Activated CD4-positive, alpha-beta memory T cell treated with anti-CD3 and anti-CD28 coated beads for 36 hours (primary cell): Measurements from ENCODE around the gene GRIK1. TPM values are rescaled to one million over a fixed set of nuclear protein-coding genes. Genes with fewer than 3 reads are reported as not detected.

Experiments used
- CTCF ChIA-PET: fragments of 350-600 bp; sonication (Branson Sonifier 250); formaldehyde crosslinking; loops from one replicate; lab custom pipeline; 2021; ENCODE audit warnings: antibody characterized with exemption, inconsistent platforms; lab: Charles Lee
- POLR2A ChIA-PET: fragments of 350-600 bp; sonication (Branson Sonifier 250); formaldehyde crosslinking; loops from one replicate; lab custom pipeline; 2021; ENCODE audit warnings: antibody characterized with exemption; lab: Charles Lee
- DNase-seq: peaks from one replicate; pipeline ENCODE4 v3.0.0-alpha.2; 2020
- H3K27ac Mint-ChIP-seq: one replicate; pipeline ENCODE4 v1.8.0; 2021; ENCODE audit warnings: mixed read lengths
- H3K27me3 Mint-ChIP-seq: one replicate; pipeline ENCODE4 v1.8.0; 2021; ENCODE audit warnings: mixed read lengths
- H3K36me3 Mint-ChIP-seq: one replicate; pipeline ENCODE4 v1.8.0; 2021; ENCODE audit warnings: mixed read lengths
- H3K4me1 Mint-ChIP-seq: one replicate; pipeline ENCODE4 v1.8.0; 2021; ENCODE audit warnings: low read depth, mixed read lengths
- H3K4me3 Mint-ChIP-seq: one replicate; pipeline ENCODE4 v1.8.0; 2021; ENCODE audit warnings: mild to moderate bottlenecking, mixed read lengths
- H3K9me3 Mint-ChIP-seq: one replicate; pipeline ENCODE4 v1.8.0; 2021; ENCODE audit warnings: mixed read lengths
- intact Hi-C: fragments of 100-400 bp; cut with micrococcal nuclease; formaldehyde crosslinking; loops from one replicate; pipeline ENCODE4 v1.15.1; 2023
- total RNA-seq, 2 experiments: library from RNA; stranded (reverse); gene quantifications; one replicate each; pipeline ENCODE4 v1.2.3, GENCODE V29; 2021

The GRIK1 gene
- total RNA-seq, 2 experiments from 2014 or later: not detected

- DNase-seq: no peak
- H3K27ac Mint-ChIP-seq: no peak overlapping the region
- no peaks in the 10 kb centered on the region for H3K36me3 Mint-ChIP-seq
- intact Hi-C loops: no loop called here
- H3K9me3 Mint-ChIP-seq: no peaks in the 10 kb centered on the region
- H3K27me3 Mint-ChIP-seq: peaks cover 3% of the 10 kb centered on the region
- no peak overlapping the region for H3K4me3 Mint-ChIP-seq
- POLR2A ChIA-PET: no interaction called here
- H3K4me1 Mint-ChIP-seq: no peaks in the 10 kb centered on the region
- CTCF ChIA-PET: no interaction called here
Observed at GRCh38 chr21:29585462-29585861, 354.3 kb downstream of the GRIK1 start.

DNA sequence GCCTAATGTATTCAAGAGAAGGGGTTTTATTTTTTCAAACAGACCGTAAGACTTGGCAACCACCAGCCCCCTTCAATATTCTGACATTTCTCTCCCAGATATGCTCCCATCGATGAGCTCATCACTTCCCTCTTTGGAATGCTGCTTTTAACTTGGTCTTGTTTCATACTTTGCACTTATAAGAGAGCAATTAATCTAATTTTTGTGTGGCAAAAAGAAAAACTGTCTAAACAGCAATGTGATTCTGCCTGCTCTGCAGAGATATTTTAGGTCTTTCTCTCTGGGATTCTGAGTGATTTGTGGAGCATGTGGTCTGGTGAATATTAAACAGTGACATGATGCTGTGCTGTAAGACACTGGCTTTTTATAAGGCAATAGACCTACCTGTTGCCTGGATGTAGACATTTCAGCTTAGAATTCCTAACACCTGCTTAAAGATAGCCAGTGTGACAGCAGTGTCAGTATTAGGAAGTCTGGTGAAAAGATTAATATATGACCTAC lies 356.3 kb downstream of the GRIK1 start:
- no peaks in the 10 kb centered on the region for H3K36me3 Mint-ChIP-seq
- H3K9me3 Mint-ChIP-seq: no peaks in the 10 kb centered on the region
- H3K27me3 Mint-ChIP-seq: no peaks in the 10 kb centered on the region
- no peak overlapping the region for H3K27ac Mint-ChIP-seq
- DNase-seq: no peak
- intact Hi-C loops: no loop called here
- CTCF ChIA-PET: no interaction called here
- POLR2A ChIA-PET: no interaction called here
- H3K4me3 Mint-ChIP-seq: no peak overlapping the region
- H3K4me1 Mint-ChIP-seq: no peaks in the 10 kb centered on the region

GRCh38 chr21:29582855-29583254 lies 356.9 kb downstream of the GRIK1 start:
- H3K9me3 Mint-ChIP-seq: no peaks in the 10 kb centered on the region
- intact Hi-C loops: no loop called here
- no peaks in the 10 kb centered on the region for H3K36me3 Mint-ChIP-seq
- H3K4me1 Mint-ChIP-seq: no peaks in the 10 kb centered on the region
- no peaks in the 10 kb centered on the region for H3K27me3 Mint-ChIP-seq
- no peak overlapping the region for H3K4me3 Mint-ChIP-seq
- no peak overlapping the region for H3K27ac Mint-ChIP-seq
- no peak for DNase-seq
- ChIA-PET POLR2A (no interaction called here), CTCF (no interaction called here)

DNA sequence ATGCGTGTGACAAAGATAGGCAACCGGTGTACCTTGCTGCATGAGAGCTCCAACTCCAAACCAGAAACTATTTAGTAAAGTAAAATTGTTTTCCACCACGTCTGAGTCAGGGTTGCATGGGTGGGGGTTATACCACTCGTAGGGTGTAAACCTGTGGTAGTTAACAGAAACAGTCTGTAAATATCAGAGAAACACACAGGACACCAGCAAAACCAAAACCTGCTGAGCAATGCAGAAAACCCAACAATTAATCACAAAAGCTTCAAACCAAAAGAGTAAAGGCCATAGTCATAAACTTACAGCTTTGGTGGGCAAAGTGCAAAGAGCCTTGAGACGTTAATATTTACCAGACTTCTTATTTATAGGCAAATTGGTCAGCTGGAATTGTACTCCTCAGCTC lies 358.4 kb downstream of the GRIK1 start:
- POLR2A ChIA-PET: no interaction called here

DNA sequence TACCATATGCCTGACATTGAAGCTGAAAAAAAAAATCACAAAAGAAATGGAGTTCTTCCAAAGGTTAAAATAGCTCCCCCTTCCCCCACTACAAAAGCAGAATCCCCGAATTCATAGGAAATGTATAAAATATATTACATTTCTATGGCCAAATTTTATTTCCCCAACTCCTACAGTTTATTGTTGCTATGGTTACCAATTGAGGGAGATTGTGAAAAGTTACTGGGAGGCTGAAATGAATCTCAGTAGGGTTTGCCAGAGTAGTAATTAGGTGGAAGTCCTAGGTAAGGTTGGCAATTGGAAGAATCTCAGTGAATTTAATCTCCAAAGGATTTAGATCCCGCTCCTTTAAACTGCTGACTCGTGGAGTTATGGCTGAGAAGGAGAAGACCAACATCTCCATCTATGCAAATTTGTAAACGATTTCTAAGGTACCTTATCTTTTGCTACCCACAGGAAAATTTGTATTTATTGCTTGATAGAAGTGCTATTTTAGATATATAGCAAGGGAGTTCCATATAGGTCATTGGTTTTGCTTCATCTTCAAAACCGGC lies 359.0 kb downstream of the GRIK1 start:
- POLR2A ChIA-PET: no interaction called here

More for the DNA sequence above, 358.4 kb downstream of the GRIK1 start:
- no peak for DNase-seq
- no peak overlapping the region for H3K27ac Mint-ChIP-seq
- no peaks in the 10 kb centered on the region for H3K4me1 Mint-ChIP-seq
- H3K27me3 Mint-ChIP-seq: no peaks in the 10 kb centered on the region
- CTCF ChIA-PET: interaction anchor here (0.6 kb wide), 1 partner anchor 129 kb away, joined by 3 read pairs; no protein-coding TSS in a partner anchor
- H3K9me3 Mint-ChIP-seq: no peaks in the 10 kb centered on the region
- H3K36me3 Mint-ChIP-seq: no peaks in the 10 kb centered on the region
- no peak overlapping the region for H3K4me3 Mint-ChIP-seq
- intact Hi-C loops: no loop called here

DNA sequence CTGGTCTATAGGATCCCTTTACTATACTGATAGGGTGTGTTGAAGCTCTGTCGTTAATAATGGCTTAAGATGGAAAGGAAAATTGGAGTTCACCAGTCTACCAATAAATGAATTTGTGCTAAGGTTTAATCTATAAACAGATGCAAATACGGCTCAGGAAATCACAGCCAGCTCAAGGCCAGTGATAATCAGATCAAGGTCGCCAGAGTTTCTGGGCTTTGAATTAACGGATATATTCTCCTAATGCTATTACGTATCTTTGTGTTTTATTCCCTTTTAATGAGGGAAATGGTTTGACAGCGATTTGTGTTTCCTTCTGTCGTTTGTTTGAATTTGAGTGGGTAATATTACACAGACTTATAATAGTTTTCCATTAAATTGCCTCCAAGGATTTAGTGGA lies 361.5 kb downstream of the GRIK1 start:
- Mint-ChIP-seq H3K36me3 (no peaks in the 10 kb centered on the region), H3K4me3 (no peak overlapping the region), H3K27me3 (no peaks in the 10 kb centered on the region), H3K9me3 (no peaks in the 10 kb centered on the region), H3K4me1 (no peaks in the 10 kb centered on the region), H3K27ac (no peak overlapping the region)
- DNase-seq: no peak
- ChIA-PET CTCF (no interaction called here), POLR2A (no interaction called here)
- intact Hi-C loops: no loop called here

More for the DNA sequence above, 359.0 kb downstream of the GRIK1 start:
- Mint-ChIP-seq H3K27me3 (no peaks in the 10 kb centered on the region), H3K4me1 (no peaks in the 10 kb centered on the region), H3K36me3 (no peaks in the 10 kb centered on the region), H3K9me3 (no peaks in the 10 kb centered on the region), H3K27ac (no peak overlapping the region), H3K4me3 (no peak overlapping the region)
- no peak for DNase-seq
- CTCF ChIA-PET: no interaction called here
- intact Hi-C loops: no loop called here

DNA sequence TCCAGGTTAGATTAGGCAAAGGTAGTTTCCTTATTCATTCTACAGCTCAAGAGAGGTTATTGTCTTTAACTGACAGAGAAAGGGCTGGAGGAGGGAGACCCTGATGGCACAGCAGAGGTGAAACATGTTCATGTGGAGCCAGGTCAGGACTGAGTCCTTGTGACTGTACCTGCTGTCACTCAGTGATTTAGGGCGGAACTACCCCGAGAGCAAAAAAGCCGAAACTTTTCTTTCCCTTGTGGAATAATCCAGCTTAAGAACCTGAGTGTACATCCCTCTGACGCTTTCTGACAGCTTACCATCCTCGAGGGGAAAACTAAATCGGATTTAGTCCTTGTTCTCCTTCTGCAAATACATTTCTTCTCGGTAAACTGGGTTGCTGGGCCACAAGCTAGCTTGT lies 367.8 kb downstream of the GRIK1 start:
- ChIA-PET CTCF (no interaction called here), POLR2A (no interaction called here)
- Mint-ChIP-seq H3K4me1 (no peaks in the 10 kb centered on the region), H3K36me3 (no peaks in the 10 kb centered on the region), H3K27ac (no peak overlapping the region), H3K27me3 (no peaks in the 10 kb centered on the region), H3K4me3 (no peak overlapping the region), H3K9me3 (no peaks in the 10 kb centered on the region)
- intact Hi-C loops: no loop called here
- DNase-seq: no peak

- Mint-ChIP-seq H3K27ac (no peak overlapping the region), H3K36me3 (no peaks in the 10 kb centered on the region), H3K4me1 (no peaks in the 10 kb centered on the region), H3K9me3 (no peaks in the 10 kb centered on the region), H3K27me3 (no peaks in the 10 kb centered on the region), H3K4me3 (no peak overlapping the region)
- ChIA-PET CTCF (interaction anchor here (1.1 kb wide), 1 partner anchor 93 kb away, joined by 3 read pairs; no protein-coding TSS in a partner anchor), POLR2A (no interaction called here)
- intact Hi-C loops: no loop called here
- DNase-seq: no peak
Observed at GRCh38 chr21:29568020-29568697, 371.6 kb downstream of the GRIK1 start.

DNA sequence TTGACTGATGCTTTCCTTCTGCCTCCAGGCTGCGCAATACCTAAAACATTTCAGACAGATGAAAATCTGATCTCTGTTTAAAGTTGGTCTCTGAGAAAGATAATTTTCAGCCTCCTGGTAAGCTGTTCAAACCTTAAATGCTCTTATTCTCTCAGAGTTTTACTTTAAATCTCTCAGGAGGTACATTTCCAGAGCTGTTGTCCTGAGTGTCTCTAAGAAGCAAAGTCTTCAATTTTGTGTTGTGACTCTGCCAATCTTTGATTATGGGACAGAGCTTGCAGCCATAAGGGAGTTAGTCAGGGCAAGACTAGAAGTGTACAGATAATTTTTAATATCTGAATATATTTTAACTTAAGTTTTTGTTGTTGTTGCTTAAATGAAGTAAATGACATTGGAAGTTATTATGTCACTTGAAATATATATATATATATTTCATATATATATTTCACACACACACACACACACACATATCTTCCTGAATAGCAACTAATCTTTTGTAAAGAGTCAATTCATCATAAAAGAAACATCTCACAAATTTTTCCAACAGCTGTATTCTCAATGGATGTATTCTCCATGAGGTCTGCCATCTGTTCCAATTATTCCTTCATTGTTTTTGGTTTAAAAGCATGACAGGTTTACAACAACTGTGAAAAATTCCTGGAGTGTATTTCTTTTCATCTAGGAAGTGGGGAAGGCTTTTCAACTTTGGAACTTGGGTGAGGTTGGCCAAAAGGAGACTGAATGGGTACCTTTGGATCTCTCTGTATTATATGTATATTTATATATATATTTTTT lies 381.7 kb downstream of the GRIK1 start:
- H3K27ac Mint-ChIP-seq: no peak overlapping the region
- no peak overlapping the region for H3K4me3 Mint-ChIP-seq
- H3K27me3 Mint-ChIP-seq: no peaks in the 10 kb centered on the region
- ChIA-PET POLR2A (no interaction called here), CTCF (no interaction called here)
- intact Hi-C loops: no loop called here
- H3K36me3 Mint-ChIP-seq: no peaks in the 10 kb centered on the region
- H3K9me3 Mint-ChIP-seq: no peaks in the 10 kb centered on the region
- no peaks in the 10 kb centered on the region for H3K4me1 Mint-ChIP-seq
- DNase-seq: no peak

DNA sequence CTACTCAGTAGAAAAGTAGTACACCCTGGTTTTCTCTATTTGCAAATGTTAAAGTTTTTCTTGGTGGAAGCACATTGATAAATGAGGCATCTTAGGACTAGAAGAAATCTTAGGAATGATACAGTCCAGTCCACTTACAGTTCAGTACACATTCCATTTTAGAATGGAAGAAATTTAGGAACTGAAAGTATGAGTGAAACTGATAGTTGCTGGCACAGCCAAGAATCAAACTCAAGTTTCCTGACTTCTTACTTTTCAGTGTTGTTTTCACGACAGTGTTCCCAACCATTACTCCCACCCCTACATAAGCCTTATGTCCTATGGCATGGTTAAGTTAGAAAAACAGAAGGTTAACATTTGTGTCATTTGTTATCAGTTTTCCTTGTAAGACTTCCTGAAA lies 382.6 kb downstream of the GRIK1 start:
- Mint-ChIP-seq H3K27ac (no peak overlapping the region), H3K9me3 (no peaks in the 10 kb centered on the region), H3K4me1 (no peaks in the 10 kb centered on the region), H3K27me3 (no peaks in the 10 kb centered on the region), H3K4me3 (no peak overlapping the region), H3K36me3 (no peaks in the 10 kb centered on the region)
- DNase-seq: no peak
- intact Hi-C loops: no loop called here
- POLR2A ChIA-PET: no interaction called here
- CTCF ChIA-PET: no interaction called here

GRCh38 chr21:29555601-29556000 lies 384.2 kb downstream of the GRIK1 start:
- CTCF ChIA-PET: no interaction called here
- no peaks in the 10 kb centered on the region for H3K36me3 Mint-ChIP-seq
- intact Hi-C loops: no loop called here
- H3K27ac Mint-ChIP-seq: no peak overlapping the region
- no peak overlapping the region for H3K4me3 Mint-ChIP-seq
- DNase-seq: no peak
- H3K9me3 Mint-ChIP-seq: no peaks in the 10 kb centered on the region
- POLR2A ChIA-PET: no interaction called here
- H3K4me1 Mint-ChIP-seq: no peaks in the 10 kb centered on the region
- H3K27me3 Mint-ChIP-seq: no peaks in the 10 kb centered on the region

GRCh38 chr21:29550205-29550604 lies 389.6 kb downstream of the GRIK1 start:
- Mint-ChIP-seq H3K27ac (no peak overlapping the region), H3K4me1 (no peaks in the 10 kb centered on the region), H3K9me3 (no peaks in the 10 kb centered on the region), H3K27me3 (no peaks in the 10 kb centered on the region), H3K36me3 (peaks cover 3% of the 10 kb centered on the region), H3K4me3 (no peak overlapping the region)
- intact Hi-C loops: no loop called here
- no peak for DNase-seq
- ChIA-PET POLR2A (no interaction called here), CTCF (no interaction called here)
